GM21423 (cell line): ENCODE results near the gene XBP1.
A peak's percentile ranks its signal among the peaks of the same experiment; 100 is the strongest.
"Not testable (repeated sequence)": the region's sequence is repeated elsewhere in the genome, so short reads cannot be mapped to it uniquely, and the experiment has no call there.

ENCODE experiments used
- ATAC-seq: cut with Tn5 transposase; IDR thresholded peaks from one replicate; pipeline ENCODE4 v1.9.1; 2021; ENCODE audit warnings: mild to moderate bottlenecking, moderate library complexity; ENCODE audit not compliant: unreplicated experiment

The XBP1 gene

DNA sequence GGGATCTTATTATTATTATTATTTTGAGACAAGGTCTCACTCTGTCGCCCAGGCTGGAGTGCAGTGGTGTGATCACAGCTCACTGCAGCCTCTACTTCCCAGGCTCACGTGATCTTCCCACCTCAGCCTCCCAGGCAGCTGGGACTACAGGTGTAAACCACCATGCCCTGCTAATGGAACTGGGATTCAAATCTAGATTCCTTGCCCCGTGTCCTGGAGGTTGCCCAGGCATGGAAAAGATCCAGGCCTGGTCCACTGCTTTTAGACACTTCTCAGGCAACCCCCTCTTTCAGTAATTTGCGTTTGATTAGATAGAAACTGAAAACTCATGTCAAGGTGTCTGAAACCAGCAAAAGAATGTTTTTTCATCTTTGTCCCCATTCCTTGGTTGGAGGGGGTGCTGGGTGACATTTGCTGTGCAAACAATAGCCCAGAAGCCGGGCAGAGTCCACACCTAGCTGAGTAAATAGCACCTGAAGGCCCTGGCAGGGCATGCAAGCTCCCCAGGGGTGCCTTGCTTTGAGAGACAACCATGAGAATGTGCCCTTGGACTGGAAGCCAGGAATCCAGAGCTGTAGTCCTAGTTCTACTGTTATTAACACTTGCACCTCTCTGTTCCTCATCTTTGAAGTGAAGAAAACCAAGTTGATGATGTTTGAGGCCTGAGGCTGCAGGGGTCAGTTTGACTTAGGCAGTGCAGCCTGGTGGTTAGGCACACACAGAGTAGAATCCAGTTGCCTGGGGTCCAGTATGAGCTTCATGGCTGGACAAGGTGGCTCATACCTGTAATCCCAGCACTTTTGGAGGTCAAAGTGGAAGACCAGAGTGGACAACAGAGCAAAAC lies 19.1 kb upstream of the XBP1 start:
- ATAC-seq, result no peak

DNA sequence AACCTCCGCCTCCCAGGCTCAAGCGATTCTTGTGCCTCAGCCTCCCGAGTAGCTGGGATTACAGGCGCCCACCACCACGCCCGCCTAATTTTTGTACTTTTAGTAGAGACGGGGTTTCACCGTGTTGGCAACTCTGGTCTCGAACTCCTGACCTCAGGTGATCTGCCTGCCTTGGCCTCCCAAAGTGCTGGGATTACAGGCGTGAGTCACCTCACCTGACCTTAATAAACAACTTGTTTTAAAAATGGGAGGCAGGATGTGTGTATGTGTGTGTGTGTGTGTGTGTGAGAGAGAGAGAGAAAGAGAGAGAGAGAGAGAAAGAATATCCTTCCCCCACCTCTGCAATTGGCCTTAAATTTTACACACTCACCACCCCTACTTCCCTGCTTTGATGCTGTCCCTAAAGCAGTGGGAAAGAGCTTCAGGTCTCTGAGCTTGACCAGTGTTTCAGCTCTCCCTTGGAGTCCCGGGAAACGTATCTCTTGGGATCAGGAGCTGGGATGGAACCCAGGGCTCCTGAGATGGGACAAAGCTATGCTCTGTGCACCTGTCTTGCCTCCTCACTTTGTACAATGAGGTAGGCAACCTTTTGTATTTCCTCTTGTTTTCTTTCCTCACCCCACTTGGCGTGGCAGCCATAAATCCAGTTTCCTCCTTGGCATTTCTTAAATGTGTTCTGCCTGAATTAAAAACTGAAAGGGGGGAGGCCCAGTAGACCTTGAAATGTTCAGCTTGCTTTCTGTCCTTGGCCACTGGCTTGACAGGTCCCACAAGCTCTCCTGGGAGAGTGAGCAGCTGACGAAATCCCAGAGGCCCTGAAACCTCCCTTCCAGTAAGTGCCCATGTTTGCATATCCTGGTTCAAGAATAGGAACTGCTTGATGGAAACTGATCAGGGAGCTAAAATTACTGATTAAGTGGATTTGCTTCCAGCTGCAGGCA lies 17.8 kb upstream of the XBP1 start:
- no peak for ATAC-seq

DNA sequence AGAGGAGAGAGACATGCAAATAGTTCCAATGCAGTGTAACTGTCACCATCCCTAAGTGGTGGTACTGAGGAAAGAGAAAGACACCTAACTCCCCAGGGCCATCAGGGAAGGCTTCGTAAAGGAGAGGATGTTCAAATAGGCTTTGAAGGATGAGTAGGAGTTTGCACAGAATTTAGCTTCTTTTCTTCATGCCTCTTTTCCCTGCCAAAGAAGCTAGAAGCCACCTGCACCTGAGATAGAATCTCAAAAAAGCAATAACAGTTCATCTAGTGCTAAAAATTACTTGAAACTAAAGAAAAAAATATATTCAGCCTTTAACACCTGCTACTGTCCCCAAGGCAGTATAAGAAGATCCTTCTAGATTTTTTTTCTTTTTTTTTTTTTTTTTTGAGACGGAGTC lies 16.7 kb upstream of the XBP1 start:
- ATAC-seq, result no peak

DNA sequence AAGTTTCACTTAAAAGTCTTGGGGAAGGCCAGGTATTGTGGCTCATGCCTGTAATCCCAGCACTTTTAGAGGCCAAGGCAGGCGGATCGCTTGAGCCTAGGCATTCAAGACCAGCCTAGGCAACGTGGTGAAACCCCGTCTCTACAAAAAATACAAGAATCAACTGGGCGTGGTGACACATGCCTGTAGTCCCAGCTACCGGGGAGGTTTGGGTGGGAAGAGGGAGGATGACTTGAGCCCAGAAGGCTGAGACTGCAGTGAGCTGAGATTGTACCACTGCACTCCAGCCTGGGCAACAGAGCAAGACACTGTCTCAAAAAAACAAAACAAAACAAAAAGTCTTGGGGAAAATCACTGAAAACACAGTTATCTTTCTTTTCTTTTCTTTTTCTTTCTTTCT lies 15.4 kb upstream of the XBP1 start:
- ATAC-seq, result no peak

DNA sequence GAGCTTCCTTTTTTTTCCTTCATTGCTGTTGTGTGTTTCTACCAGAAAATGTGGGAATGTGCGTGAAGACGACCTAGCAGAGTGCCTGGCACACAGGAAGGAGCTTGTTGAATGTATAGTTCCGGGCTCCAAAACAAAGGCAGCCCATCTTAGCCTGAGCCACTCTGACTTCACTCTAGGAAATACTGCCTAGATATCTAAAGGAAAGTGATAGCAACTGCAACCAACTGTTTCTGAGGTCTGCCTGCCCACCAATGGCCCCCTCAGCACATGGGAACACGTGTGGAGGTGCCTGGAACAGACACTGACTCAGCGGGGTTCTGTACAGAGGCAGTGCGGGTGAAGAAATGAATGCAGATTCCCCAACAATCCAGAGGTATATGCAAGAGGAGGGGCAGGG lies 14.7 kb upstream of the XBP1 start:
- no peak for ATAC-seq

DNA sequence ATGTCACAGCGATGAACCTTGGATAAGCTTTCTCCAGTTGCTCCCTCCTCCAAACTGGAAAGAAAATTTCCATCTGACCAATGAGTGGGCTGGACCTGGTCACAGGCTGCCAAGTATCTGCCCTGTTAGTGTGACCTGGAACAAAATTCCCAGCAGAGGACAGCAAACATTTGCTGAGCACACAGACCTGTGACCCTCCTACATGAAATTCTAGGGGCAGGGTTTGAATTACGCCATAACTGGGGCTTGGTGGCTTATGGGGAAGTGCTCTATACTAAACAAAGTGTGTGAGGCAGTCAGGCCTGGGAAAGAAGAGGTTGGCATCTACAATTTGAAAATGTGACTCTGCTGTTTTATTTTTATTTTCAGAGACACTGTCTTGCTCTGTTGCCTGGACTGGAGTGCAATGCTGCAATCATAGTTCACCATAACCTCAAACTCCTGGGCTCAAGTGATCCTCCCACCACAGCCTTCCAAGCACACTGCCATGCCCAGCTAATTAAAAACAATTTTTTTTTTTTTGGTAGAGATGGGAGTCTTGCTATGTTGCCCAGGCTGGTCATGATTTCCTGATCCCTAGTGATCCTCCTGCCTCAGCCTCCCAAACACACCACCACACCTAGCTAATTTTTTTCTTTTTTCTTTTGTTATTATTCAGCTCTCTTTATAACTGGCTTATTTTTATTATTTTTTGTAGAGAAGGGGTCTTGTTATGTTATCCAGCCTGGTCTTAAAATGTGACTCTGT lies 13.6 kb upstream of the XBP1 start:
- no peak for ATAC-seq

DNA sequence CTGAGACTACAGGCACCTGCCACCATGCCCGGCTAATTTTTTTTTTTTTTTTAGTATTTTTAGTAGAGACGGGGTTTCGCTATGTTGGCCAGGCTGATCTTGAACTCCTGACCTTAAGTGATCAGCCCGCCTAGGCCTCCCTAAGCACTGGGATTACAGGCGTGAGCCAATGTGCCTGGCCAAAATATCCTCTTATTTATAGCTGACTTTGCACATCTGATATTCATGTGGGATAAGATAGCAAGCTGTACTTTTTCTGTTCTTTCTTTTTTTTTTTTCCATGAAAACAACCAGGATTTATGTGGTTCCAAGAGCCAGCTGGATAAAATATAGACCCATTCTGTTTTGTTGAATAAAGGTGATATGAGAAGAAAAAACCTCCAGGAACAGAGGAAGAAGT lies 12.1 kb upstream of the XBP1 start:
- no peak for ATAC-seq

DNA sequence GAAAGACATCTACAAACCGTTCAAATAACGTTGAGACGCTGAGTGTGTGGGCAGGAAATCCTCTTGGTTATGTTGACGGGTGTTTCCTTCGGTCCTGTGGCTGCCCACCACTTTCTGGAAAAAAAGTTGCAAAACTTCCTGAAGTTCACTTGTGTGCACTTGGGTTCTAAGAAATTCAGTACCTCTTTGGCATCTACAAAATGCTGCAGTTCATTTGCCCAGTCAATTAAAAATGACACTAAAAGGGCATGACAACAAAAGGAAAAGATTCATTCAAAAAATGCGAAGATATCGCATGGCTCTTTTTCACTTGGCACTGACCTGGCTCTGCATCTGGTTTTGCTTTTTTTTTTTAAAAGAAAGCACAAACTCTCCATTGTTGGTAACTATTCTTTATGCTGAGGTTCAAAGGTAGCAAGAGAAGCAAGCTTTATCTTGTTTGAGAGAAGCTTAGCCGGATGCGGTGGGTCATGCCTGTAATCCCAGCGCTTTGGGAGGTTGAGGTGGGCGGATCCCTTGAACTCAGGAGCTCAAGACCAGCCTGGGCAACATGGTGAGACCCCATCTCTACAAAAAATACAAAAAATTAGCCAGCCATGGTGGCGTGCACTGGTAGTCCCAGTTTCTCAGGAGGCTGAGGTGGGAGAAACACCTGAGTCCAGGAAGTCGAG lies 10.6 kb upstream of the XBP1 start:
- ATAC-seq, result no peak

DNA sequence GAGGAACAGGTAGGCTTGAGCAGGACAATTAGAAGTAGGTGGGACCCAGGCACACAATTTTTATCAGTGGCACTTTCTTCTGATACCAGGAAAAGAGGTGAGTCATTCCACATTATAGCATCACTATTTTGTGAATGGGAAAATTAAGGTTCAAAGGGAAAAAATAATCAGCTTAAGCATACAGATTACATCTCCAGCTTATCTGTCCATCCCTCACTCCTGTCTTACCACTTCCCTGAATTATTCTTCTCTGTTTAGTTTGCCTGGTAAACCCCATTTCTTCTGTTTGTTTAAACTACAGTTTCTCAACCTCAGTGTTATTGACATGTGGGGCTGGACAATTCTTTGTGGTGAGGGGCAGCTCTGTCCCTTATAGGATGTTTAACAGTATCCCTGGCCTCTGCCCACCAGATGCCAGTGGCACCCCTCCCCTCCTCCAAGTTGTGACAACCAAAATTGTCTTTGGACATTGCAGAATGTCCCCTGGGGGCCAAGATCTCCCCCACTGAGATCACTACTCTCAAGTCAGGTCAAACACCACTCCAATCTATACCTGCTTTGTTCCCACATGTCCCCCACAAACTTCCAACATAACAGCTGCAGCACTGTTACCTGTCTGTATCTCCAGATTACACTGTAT lies 8.5 kb upstream of the XBP1 start:
- ATAC-seq, result no peak

DNA sequence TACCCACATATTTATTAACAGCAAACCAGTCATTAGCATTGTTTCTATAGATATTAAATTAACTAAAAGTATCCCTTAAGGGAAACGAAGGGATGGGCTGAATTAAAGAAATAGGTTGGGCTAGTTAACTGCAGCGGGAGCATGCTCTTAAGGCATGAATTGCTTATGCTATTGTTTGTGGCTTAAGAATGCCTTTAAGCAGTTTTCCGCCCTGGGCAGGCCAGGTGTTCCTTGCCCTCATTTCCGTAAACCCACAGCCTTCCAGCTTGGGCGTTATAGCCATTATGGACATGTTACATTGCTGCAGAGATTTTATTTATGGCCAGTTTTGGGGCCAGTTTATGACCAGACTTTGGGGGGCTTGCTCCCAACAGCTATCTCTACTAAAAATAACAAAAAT lies 5.1 kb upstream of the XBP1 start:
- not testable (repeated sequence) for ATAC-seq

DNA sequence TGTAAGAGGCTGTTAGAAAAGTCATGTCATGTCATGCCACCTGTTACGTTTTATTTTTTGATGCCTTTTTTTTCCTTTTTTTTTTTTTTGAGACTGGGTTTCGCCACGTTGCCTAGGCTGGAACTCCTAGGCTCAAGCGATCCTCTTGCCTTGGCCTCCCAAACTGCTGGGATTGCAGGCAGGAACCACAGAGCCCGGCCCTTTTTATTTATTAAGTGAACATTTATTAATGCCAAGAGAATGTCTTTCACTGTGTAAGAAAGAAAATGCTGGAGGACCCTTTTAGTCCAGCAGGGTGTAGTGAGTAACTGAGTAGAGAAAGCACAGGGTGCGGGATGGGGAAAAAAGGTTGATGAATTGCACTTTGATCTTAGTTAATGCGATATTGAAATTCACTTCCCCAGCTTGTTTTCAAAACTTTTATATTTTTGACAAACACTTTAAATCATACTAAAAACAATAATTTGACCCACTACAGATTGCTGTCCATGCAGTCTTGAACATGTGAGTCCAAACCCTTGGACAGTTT lies 2.3 kb upstream of the XBP1 start:
- no peak for ATAC-seq

DNA sequence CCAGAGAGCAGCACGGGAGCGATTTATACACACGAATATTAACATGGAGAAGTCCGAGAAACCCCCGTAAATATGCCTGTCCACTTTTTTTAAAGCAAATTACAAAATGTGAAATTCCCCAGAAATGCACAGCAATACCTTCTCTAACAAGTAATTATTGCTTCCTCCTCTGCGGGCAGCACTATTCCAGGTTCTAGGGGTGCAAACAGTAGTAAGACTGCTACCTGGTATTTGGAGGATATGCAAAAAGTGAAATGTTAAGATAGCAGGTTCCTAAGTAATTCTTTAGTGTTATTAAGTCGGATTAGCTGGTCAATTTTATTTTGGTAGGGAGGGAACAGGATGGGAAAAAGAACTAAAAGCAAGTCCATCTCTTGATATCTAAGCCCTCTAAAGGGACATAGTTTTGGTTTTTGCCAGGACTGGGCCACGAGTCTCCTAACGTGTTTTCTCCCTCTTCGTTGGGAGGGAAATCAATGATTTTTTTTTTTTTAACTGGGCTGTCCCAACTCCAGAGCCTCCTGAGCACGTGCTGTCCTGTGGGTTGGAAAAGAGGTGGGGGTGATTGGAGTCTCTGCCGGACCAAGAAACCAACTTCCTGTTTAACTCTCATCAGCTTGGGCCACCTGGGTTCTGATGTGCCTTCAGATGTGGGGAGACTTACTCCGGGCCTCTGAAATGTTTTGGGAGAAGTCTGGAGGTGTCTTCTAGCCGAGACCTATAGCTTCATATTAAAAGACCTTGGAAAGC lies 1.7 kb upstream of the XBP1 start:
- ATAC-seq, result no peak

DNA sequence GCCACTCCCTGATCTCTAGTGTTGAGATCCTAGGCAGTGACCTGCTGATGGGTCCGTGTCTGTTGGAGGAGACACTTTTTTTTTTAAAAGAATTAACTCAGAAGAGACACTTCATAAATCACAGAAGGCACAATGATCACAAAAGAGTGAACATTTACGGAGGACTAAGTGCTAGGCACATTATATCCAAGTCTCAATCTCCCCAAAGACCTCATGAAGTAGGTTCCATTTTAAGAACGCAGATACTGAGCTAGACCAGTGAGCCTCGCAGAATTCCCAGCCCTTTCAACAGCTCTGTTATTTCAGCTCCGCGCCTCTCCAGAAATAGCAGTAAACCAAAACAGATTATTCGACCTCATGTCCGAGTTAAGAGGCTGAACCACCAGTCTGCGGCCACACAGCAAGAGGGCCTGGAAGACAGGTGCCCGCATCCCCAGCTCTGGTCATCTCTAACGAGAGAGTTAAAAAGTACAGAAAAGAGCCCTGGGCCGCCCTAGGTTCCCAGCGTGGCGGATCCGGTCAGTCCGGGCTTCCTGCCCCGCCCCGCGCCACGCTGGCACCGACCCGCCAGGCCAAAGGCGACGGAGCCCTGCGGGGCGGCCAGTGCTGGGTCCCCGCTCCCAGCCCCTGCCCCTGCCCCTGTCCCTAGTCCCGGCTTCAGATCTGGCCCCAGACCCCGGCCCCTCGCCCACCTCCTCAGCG lies 612 bp downstream of the XBP1 start:
- peak; percentile 22 for ATAC-seq

DNA sequence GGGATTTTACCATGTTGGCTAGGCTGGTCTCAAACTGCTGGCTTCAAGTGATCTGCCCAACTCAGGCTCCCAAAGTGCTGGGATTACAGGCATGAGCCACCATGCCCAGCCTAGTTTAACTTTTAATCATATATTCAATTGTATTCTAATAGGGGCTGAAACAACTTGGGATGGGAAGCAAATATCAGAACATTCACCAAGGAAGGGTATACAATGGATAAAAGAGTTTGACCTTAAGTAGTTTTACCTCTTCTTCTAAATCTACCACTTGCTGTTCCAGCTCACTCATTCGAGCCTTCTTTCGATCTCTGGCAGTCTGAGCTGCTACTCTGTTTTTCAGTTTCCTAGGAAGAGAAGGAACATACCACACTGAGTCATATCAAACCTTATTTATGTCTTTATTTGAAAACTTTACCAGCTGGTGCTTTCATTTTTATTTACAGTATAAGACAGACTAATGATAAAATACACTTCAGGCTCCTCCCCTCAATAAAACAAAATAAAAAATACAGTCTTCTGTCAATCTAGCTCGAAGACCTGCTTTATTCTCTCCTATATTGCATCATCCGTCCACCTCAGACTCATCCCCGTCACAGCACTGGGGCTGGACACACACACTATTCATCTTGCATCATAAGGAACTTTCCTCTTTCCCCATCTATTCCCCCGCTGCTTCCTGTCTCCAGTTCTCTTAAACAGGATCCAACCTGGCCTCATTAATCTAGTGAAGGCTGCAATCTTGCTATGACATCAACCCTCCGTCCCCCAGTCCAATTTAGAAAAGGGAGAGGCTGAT lies 1.4 kb downstream of the XBP1 start:
- no peak for ATAC-seq

DNA sequence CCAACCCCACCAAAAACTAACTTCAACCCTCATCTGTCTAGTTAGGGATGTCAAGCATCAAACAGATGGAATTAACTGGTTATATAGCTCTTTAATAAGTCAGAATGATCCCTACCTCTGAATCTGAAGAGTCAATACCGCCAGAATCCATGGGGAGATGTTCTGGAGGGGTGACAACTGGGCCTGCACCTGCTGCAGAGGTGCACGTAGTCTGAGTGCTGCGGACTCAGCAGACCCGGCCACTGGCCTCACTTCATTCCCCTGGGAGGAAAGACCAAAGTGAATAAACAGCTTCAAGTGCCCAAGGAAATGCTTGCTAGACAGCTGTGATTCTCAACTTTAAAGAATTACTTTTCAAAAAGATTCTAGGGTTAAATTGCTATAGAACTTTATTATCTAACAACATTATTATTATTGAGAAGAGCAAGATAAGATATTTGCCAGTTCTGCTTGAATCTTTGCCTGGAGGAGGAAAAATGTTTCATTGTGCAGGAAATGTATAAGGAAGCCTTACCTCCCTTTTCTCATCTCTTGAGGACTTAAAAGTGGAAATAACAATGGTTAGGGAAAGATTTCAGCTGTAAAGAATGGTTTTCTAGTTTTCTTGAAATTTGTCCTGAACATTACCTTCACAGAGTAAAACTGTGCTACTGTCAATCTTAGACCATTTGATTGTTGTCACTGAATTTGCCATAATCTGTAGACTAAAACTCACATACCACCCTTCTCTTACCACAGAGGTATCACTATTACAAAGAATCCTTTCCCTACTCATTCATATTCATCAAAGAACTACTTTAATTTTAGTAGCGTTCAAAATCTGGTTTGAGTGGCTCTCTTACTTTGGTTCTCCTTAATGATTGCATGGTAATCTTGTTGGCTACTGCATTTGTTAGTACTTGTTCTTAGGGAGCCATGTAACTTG lies 4.2 kb downstream of the XBP1 start:
- ATAC-seq, result no peak

DNA sequence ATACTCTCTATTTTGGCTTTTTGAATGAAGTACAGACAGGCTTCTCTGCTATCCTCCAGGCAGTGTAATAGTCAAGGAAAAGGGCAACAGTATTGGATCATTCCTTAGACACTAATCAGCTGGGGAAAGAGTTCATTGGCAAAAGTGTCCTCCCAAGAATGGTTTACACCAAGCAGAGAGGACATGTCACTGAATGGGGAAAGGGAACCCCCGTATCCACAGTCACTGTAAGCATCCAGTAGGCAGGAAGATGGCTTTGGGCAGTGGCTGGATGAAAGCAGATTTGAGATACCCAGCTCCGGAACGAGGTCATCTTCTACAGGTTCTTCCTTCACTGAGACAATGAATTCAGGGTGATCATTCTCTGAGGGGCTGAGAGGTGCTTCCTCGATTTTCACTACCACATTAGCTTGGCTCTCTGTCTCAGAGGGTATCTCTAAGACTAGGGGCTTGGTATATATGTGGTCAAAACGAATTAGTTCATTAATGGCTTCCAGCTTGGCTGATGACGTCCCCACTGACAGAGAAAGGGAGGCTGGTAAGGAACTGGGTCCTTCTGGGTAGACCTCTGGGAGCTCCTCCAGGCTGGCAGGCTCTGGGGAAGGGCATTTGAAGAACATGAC lies 5.2 kb downstream of the XBP1 start:
- no peak for ATAC-seq
